Immature natural killer cell (primary cell): Measurements from ENCODE around the gene ACSF2. TPM values are rescaled to one million over a fixed set of nuclear protein-coding genes. Genes with fewer than 3 reads are reported as not detected.

ENCODE experiments used
- DNase-seq, 3 donors: peaks; one replicate each; pipeline ENCODE4 v3.0.0; 2022; ENCODE audit warnings: mixed read lengths in 1 of 3
- H3K27ac Mint-ChIP-seq, 6 donors: one replicate each; pipeline ENCODE4 v1.8.0; 2020; ENCODE audit warnings: mixed read lengths in 6 of 6, mild to moderate bottlenecking in 5 of 6, inconsistent platforms in 4 of 6, moderate library complexity in 3 of 6
- H3K27me3 Mint-ChIP-seq, 3 donors: one replicate each; pipeline ENCODE4 v1.8.0; 2020 to 2021; ENCODE audit warnings: low read depth in 3 of 3, mild to moderate bottlenecking in 3 of 3, mixed read lengths in 3 of 3, moderate library complexity in 3 of 3, inconsistent platforms in 1 of 3
- H3K36me3 Mint-ChIP-seq, 3 donors: one replicate each; pipeline ENCODE4 v1.8.0; 2020; ENCODE audit warnings: mixed read lengths in 3 of 3, inconsistent platforms in 2 of 3, mild to moderate bottlenecking in 2 of 3
- H3K4me1 Mint-ChIP-seq, 2 donors: one replicate each; pipeline ENCODE4 v1.8.0; 2020; ENCODE audit warnings: inconsistent platforms in 2 of 2, mild to moderate bottlenecking in 2 of 2, mixed read lengths in 2 of 2, moderate library complexity in 1 of 2
- H3K4me3 Mint-ChIP-seq, 5 donors: one replicate each; pipeline ENCODE4 v1.8.0; 2020; ENCODE audit warnings: mild to moderate bottlenecking in 5 of 5, mixed read lengths in 5 of 5, inconsistent platforms in 3 of 5, moderate library complexity in 3 of 5
- H3K9me3 Mint-ChIP-seq, 6 donors: one replicate each; pipeline ENCODE4 v1.8.0; 2020; ENCODE audit warnings: mild to moderate bottlenecking in 6 of 6, mixed read lengths in 6 of 6, inconsistent platforms in 4 of 6, moderate library complexity in 3 of 6
- polyA plus RNA-seq, 3 donors: library from polyadenylated mRNA; unstranded; fragments of 300-500 nt; fragmentation: Illumina TruSeq; gene quantifications; one replicate each; pipeline ENCODE4 v1.2.3, GENCODE V29; 2021

Gene ACSF2
- polyA plus RNA-seq, 3 donors from 2014 or later = 4.8 to 11.1 (median 5.4) TPM

DNA sequence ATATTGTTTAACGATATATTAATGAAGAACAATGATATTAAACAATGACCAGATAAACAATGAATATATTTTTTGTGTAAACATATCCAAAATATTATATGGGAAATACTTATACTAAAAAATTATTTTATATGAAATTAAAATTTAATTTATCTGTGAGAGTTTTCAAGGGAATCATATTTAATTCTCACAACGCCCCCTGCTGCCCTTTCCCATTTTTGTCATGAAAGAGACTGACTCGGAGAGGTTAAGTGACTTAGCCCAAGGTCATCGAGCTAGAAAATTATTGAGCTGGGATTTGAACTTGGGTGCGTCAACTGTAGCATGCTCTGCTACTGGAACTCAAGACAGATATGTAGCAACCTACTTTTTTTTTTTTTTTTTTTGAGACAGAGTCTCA is 75.0 kb downstream of the ACSF2 start:
- no peak for DNase-seq
- Mint-ChIP-seq H3K27ac (no peak overlapping the region), H3K36me3 (no peaks in the 10 kb centered on the region), H3K4me1 (no peaks in the 10 kb centered on the region), H3K9me3 (no peaks in the 10 kb centered on the region), H3K4me3 (no peak overlapping the region), H3K27me3 (peaks cover 0 to 2% (median under 1%) of the 10 kb centered on the region in 3 donors)

GRCh38 chr17:50502301-50502990 is 76.4 kb downstream of the ACSF2 start:
- DNase-seq = no peak
- Mint-ChIP-seq H3K4me1 (peaks cover 0 to under 1% of the 10 kb centered on the region in 2 donors), H3K27me3 (peaks cover 0 to 2% (median 0%) of the 10 kb centered on the region in 3 donors), H3K27ac (no peak overlapping the region), H3K4me3 (no peak overlapping the region), H3K36me3 (no peaks in the 10 kb centered on the region), H3K9me3 (no peaks in the 10 kb centered on the region)

- H3K4me3 Mint-ChIP-seq = no peak overlapping the region
These were observed 79.6 kb downstream of the ACSF2 start for GRCh38 chr17:50505591-50506130.

GRCh38 chr17:50506298-50506697 is 80.3 kb downstream of the ACSF2 start:
- Mint-ChIP-seq H3K4me3 (peak overlapping the region in 4 of 5 donors; percentile 16 to 55 (median 31)), H3K4me1 (peaks cover 19 to 21% of the 10 kb centered on the region in 2 donors), H3K27me3 (peaks cover 0 to 2% (median 0%) of the 10 kb centered on the region in 3 donors), H3K9me3 (no peaks in the 10 kb centered on the region), H3K36me3 (no peaks in the 10 kb centered on the region), H3K27ac (peak overlapping the region; percentile 2 to 62 (median 48))
- no peak for DNase-seq

More at GRCh38 chr17:50505591-50506130, 79.6 kb downstream of the ACSF2 start:
- H3K27me3 Mint-ChIP-seq = peaks cover 0 to 2% (median 0%) of the 10 kb centered on the region in 3 donors
- no peaks in the 10 kb centered on the region for H3K9me3 Mint-ChIP-seq
- H3K36me3 Mint-ChIP-seq = no peaks in the 10 kb centered on the region
- DNase-seq = no peak
- H3K27ac Mint-ChIP-seq = no peak overlapping the region
- H3K4me1 Mint-ChIP-seq = peaks cover 19 to 21% of the 10 kb centered on the region in 2 donors

DNA sequence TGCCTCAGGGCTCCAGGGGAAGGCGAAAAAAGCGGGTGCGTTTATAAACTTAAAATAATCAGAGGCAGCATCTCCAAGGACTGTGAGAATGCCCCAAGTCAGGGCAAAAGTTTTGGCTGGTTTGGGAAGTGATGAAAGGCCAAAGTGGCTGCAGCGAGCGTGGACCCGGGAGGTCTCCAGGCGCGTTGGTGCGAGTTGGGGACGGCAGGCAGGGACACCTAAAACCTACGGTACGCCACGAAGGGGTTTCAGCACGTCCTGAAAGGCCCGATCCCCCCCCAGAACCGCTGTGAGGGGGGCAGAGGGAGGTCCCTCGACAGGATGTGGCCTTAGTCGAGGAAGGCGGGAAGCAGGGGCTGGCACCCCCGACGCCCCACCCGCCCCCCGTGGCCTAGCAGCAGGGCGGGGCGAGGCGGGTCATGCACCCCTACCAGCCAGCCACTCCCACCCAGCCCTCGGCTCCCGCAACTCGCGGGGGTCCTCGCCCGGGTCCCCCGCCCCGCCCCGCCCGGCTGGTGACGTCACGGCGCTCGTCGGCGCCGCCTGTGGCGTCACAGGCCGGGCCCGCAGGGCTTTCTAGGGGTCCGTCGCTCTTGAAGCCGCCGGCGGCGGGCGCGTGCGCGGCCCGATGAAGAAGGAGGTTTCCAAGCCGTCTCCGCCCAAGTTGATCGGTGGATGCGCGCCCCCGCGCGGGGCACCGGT is 82.0 kb downstream of the ACSF2 start, which contains the start of gene MYCBPAP:
MYCBPAP (plus strand) TSS at position 569 of the 702 bp plus-strand sequence. CDS start 236 bp downstream, outside the sequence.
- Mint-ChIP-seq H3K9me3 (no peaks in the 10 kb centered on the region), H3K27me3 (peaks cover 0 to 2% (median 2%) of the 10 kb centered on the region in 3 donors), H3K36me3 (no peaks in the 10 kb centered on the region), H3K4me1 (peaks cover 19 to 21% of the 10 kb centered on the region in 2 donors), H3K4me3 (peak within 1 kb of the TSS; percentile 81 to 94 (median 90)), H3K27ac (peak within 1 kb of the TSS; percentile 89 to 97 (median 96))
- peak; percentile 81 to 89 (median 82) for DNase-seq

- H3K27me3 Mint-ChIP-seq = peaks cover 0 to 2% (median 2%) of the 10 kb centered on the region in 3 donors
- H3K4me1 Mint-ChIP-seq = peaks cover 19 to 21% of the 10 kb centered on the region in 2 donors
- no peaks in the 10 kb centered on the region for H3K36me3 Mint-ChIP-seq
- peak overlapping the region; percentile 77 to 95 (median 90) for H3K27ac Mint-ChIP-seq
- no peaks in the 10 kb centered on the region for H3K9me3 Mint-ChIP-seq
- no peak for DNase-seq
- peak overlapping the region; percentile 80 to 94 (median 88) for H3K4me3 Mint-ChIP-seq
These were observed 82.8 kb downstream of the ACSF2 start for GRCh38 chr17:50508573-50509460.

GRCh38 chr17:50511058-50511457 is 85.0 kb downstream of the ACSF2 start:
- H3K4me3 Mint-ChIP-seq = no peak overlapping the region
- no peaks in the 10 kb centered on the region for H3K9me3 Mint-ChIP-seq
- H3K4me1 Mint-ChIP-seq = peaks cover 19 to 21% of the 10 kb centered on the region in 2 donors
- H3K36me3 Mint-ChIP-seq = no peaks in the 10 kb centered on the region
- H3K27me3 Mint-ChIP-seq = peaks cover 2 to 3% (median 2%) of the 10 kb centered on the region in 3 donors
- DNase-seq = no peak
- H3K27ac Mint-ChIP-seq = no peak overlapping the region

DNA sequence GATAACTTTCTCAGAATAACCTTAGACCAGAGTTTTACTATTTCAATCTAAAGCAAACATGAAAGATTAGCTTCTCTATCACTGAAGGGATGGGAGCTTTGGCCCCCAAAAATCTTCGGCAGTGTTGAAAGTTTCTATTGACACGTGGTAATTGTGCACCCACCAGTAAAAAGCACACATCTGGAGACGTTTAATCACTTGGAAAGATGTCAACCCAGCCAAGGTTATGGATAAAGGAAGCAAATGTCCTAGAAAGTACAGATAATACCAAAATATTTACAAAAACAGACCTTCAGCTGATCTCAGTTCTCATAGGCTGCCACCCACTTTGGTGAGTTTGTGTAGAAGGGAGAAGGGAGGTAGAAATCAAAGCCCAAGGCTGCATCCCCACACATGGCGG is 87.5 kb downstream of the ACSF2 start:
- no peaks in the 10 kb centered on the region for H3K9me3 Mint-ChIP-seq
- H3K36me3 Mint-ChIP-seq = no peaks in the 10 kb centered on the region
- no peak overlapping the region for H3K27ac Mint-ChIP-seq
- no peak overlapping the region for H3K4me3 Mint-ChIP-seq
- H3K27me3 Mint-ChIP-seq = peaks cover 2 to 4% (median 3%) of the 10 kb centered on the region in 3 donors
- peaks cover 13% of the 10 kb centered on the region in 2 donors for H3K4me1 Mint-ChIP-seq
- no peak for DNase-seq

- Mint-ChIP-seq H3K9me3 (no peaks in the 10 kb centered on the region), H3K36me3 (no peaks in the 10 kb centered on the region), H3K27me3 (peaks cover 2 to 4% (median 3%) of the 10 kb centered on the region in 3 donors), H3K27ac (no peak overlapping the region), H3K4me3 (no peak overlapping the region), H3K4me1 (peaks cover 4 to 5% of the 10 kb centered on the region in 2 donors)
- no peak for DNase-seq
These were observed 88.4 kb downstream of the ACSF2 start for GRCh38 chr17:50514388-50514787.

- Mint-ChIP-seq H3K27ac (no peak overlapping the region), H3K9me3 (no peaks in the 10 kb centered on the region), H3K36me3 (no peaks in the 10 kb centered on the region), H3K4me3 (no peak overlapping the region), H3K27me3 (peaks cover 2 to 3% (median 3%) of the 10 kb centered on the region in 3 donors), H3K4me1 (no peaks in the 10 kb centered on the region)
- DNase-seq = no peak
These were observed 89.1 kb downstream of the ACSF2 start for GRCh38 chr17:50514936-50515702.

GRCh38 chr17:50517011-50517410 is 91.0 kb downstream of the ACSF2 start:
- no peaks in the 10 kb centered on the region for H3K4me1 Mint-ChIP-seq
- no peak for DNase-seq
- no peaks in the 10 kb centered on the region for H3K9me3 Mint-ChIP-seq
- H3K4me3 Mint-ChIP-seq = no peak overlapping the region
- peaks cover 2 to 3% (median 3%) of the 10 kb centered on the region in 3 donors for H3K27me3 Mint-ChIP-seq
- H3K36me3 Mint-ChIP-seq = no peaks in the 10 kb centered on the region
- no peak overlapping the region for H3K27ac Mint-ChIP-seq

DNA sequence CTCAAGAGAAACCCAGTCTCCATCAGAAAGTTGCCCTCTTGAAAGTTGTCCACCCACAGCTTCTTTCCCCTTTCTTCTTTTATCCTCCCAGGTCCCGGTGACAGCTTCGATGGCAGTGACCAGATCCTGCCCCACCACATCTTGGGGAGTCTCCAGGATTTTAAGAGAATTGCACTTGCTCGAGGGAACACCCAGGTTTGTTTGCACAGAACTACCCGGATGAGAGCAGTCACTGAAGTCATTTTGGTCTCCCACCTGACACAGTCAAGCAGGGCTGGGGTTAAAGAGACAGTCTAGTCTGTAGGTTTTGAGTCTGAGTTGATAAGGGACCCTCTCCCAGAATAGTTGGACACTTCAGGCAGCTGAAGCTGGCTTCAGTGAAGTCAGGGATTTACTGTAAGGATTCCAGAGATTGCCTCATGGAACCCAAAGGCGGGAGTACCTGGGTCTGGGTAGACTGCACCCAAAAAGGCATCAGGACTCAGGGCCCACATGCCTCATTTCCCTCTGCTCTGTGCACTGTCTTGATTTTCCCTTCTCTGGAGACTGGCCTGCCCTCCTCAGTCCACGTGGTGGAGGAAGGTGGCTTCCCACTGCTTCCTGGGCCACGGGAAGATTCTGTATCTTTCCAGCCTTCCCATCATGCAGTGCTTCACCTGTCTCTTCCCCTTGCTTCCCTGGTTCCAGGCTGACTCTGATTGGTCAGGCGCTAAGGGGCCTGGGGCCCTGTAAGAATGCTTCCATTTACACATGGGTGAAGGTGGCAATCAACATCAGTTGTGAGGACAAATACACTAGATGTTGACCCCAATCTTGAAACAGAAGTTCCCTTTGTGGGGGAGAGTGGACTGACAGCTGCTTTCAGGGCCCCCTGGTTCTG is 91.7 kb downstream of the ACSF2 start:
- Mint-ChIP-seq H3K27ac (no peak overlapping the region), H3K4me3 (no peak overlapping the region), H3K27me3 (peaks cover 2 to 3% (median 3%) of the 10 kb centered on the region in 3 donors), H3K4me1 (no peaks in the 10 kb centered on the region), H3K36me3 (no peaks in the 10 kb centered on the region), H3K9me3 (no peaks in the 10 kb centered on the region)
- no peak for DNase-seq
